Panc1 (cell line): ENCODE results near the gene TMEM132C.

Source experiments
- CTCF ChIP-seq: fragments of 450-650 bp; IDR thresholded peaks from 2 replicates; pipeline ENCODE4 v1.5.1; 2017; ENCODE audit warnings: mild to moderate bottlenecking
- POLR2AphosphoS5 ChIP-seq: IDR thresholded peaks from 2 replicates; pipeline ENCODE4 v1.6.1; 2012; ENCODE audit warnings: mild to moderate bottlenecking, low read depth, low read length, moderate library complexity
- REST ChIP-seq, 2 experiments: IDR thresholded peaks; 2 replicates each; pipeline ENCODE4 v1.6.1; 2011 to 2012; ENCODE audit warnings: low read depth in 2 of 2, control low read depth in 1 of 2, low read length in 1 of 2, mild to moderate bottlenecking in 1 of 2, moderate library complexity in 1 of 2; ENCODE audit not compliant: insufficient read depth in 1 of 2
- SIN3A ChIP-seq: IDR thresholded peaks from 2 replicates; pipeline ENCODE4 v1.6.1; 2012; ENCODE audit warnings: low read depth, mild to moderate bottlenecking, low read length, moderate library complexity, borderline replicate concordance; ENCODE audit not compliant: insufficient read depth
- TCF7L2 ChIP-seq: IDR thresholded peaks from 2 replicates; pipeline ENCODE4 v1.6.1; 2011; ENCODE audit warnings: mild to moderate bottlenecking, low read depth, low read length, inconsistent platforms

DNA sequence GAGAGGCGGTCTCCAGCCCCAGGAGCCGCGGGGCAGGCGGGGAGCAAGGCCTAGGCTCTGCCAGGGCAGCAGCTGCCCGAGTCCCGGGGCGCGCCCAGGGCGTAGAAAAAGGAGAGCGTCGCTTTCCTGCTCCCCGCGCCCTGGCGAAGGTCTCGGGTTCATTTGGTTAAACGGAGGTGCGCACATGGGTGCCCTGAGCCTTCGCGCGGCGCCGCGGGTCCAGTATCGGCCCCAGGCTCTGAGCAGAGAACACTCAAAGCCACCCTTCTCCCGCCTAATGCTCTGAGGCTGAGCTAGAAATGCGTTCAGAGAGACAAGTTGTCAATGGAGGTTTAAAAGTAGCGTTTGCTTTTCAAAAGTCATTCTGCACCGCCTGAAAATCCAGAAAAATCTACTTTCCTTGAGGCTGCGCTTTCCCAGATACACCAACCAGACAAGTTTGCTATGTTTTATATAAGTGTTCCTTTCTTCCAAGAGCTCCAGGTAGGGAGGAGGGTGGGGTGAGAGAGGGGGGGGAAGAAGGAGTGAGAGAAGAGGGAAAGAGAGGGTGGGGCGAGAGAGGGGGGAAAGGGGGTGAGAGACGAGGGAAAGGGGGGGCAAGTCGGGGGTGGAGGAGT is 1.5 kb downstream of the TMEM132C start:
- TF ChIP-seq POLR2AphosphoS5: no peak
- no peak for TF ChIP-seq CTCF
- no peak for TF ChIP-seq REST (IDR thresholded peaks at IDR 0.05; ENCODE audit: insufficient read depth in 1 of 2, low read depth in 2 of 2, low read length in 1 of 2)
- no peak for TF ChIP-seq SIN3A
- no peak for TF ChIP-seq TCF7L2
